ENCODE results near the gene MRPL52. TPM values are rescaled to one million over a fixed set of nuclear protein-coding genes. Genes with fewer than 3 reads are reported as not detected.

Gene MRPL52
- total and polyA plus RNA-seq, 2 experiments from 2014 or later, result 97.9 to 259 TPM

DNA sequence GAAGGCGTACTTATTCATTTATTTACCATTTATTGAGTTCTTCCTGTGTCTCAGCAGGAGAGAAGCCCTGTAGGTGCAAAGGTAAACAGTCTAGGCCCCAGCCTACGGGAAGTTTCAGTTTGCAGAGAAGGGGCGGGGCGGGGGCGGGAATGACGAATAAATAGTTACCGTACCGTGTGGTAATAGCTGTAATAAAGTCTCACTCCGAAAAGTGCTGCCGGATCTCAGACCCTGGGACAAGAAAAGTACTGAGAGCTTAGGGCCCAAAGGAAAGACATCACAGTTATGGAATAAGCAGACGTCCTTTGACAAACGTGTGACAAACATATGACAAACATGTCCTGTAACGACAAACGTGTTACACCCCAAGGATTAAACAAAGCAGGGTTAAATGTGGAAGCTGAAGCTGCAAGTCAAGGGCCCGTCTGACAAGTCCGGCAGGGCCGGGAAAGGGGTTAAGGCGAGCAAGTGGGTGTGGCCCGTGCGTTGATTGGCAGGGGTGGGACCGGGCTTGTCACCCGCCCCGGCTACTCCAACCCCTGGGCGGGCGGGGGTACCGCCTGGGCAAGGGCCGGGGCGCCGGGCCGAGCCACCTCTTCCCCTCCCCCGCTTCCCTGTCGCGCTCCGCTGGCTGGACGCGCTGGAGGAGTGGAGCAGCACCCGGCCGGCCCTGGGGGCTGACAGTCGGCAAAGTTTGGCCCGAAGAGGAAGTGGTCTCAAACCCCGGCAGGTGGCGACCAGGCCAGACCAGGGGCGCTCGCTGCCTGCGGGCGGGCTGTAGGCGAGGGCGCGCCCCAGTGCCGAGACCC, 41.7 kb downstream of the MRPL52 start, which contains the start of gene LRP10:
LRP10 (plus strand) TSS at position 517 of the 809 bp plus-strand sequence. CDS start 564 bp downstream, outside the sequence.
- peaks cover 6% of the 10 kb centered on the region for H3K4me1 ChIP-seq (ENCODE audit: low read depth)
- TF ChIP-seq, protein P1, sequence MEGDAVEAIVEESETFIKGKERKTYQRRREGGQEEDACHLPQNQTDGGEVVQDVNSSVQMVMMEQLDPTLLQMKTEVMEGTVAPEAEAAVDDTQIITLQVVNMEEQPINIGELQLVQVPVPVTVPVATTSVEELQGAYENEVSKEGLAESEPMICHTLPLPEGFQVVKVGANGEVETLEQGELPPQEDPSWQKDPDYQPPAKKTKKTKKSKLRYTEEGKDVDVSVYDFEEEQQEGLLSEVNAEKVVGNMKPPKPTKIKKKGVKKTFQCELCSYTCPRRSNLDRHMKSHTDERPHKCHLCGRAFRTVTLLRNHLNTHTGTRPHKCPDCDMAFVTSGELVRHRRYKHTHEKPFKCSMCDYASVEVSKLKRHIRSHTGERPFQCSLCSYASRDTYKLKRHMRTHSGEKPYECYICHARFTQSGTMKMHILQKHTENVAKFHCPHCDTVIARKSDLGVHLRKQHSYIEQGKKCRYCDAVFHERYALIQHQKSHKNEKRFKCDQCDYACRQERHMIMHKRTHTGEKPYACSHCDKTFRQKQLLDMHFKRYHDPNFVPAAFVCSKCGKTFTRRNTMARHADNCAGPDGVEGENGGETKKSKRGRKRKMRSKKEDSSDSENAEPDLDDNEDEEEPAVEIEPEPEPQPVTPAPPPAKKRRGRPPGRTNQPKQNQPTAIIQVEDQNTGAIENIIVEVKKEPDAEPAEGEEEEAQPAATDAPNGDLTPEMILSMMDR (IDR thresholded peaks at IDR 0.05; ENCODE audit: low read depth, low read length), result no peak
- no peaks in the 10 kb centered on the region for H3K27me3 ChIP-seq
- H3K9me3 ChIP-seq (ENCODE audit: low read depth), result no peaks in the 10 kb centered on the region
- H3K27ac ChIP-seq, result peak within 1 kb of the TSS; percentile 90
- peaks cover 17% of the 10 kb centered on the region for H3K36me3 ChIP-seq
- peak; percentile 90 to 97 for DNase-seq (ENCODE audit: low read depth in 1 of 2, low spot score in 1 of 2)
- H3K4me3 ChIP-seq, result peak within 1 kb of the TSS; percentile 61

DNA sequence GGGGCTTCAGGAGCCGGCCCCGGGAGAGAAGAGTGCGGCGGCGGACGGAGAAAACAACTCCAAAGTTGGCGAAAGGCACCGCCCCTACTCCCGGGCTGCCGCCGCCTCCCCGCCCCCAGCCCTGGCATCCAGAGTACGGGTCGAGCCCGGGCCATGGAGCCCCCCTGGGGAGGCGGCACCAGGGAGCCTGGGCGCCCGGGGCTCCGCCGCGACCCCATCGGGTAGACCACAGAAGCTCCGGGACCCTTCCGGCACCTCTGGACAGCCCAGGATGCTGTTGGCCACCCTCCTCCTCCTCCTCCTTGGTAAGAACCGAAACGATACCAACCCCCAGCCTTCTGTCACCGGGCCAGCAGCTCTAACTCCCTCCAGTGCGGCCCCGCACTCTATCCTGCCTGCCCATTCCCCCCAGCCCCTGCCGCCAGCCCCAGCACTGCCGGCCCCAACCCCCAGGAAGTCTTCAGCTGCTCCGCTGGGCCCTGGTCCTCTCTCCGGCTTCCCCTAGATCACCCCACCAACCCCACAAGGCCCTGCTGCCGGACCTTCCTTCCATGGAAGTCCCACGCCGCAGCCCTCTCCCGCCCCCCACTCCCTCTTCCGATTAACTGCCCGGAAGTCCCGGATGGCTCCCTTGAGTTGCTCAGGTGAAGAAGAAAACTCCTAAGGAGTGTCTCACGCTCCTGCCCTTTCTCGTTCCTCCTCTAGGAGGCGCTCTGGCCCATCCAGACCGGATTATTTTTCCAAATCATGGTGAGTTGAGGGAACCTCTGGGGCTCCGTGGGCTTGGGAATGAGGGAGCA, 42.5 kb downstream of the MRPL52 start:
- TF ChIP-seq, protein P1 (IDR thresholded peaks at IDR 0.05; ENCODE audit: low read depth, low read length), result peak; percentile 96
- H3K27ac ChIP-seq, result peak overlapping the region; percentile 90
- H3K27me3 ChIP-seq, result no peaks in the 10 kb centered on the region
- DNase-seq (ENCODE audit: low read depth in 1 of 2, low spot score in 1 of 2), result peak; percentile 85 to 90
- peaks cover 6% of the 10 kb centered on the region for H3K4me1 ChIP-seq (ENCODE audit: low read depth)
- no peaks in the 10 kb centered on the region for H3K9me3 ChIP-seq (ENCODE audit: low read depth)
- H3K4me3 ChIP-seq, result peak overlapping the region; percentile 61
- H3K36me3 ChIP-seq, result peaks cover 17% of the 10 kb centered on the region

DNA sequence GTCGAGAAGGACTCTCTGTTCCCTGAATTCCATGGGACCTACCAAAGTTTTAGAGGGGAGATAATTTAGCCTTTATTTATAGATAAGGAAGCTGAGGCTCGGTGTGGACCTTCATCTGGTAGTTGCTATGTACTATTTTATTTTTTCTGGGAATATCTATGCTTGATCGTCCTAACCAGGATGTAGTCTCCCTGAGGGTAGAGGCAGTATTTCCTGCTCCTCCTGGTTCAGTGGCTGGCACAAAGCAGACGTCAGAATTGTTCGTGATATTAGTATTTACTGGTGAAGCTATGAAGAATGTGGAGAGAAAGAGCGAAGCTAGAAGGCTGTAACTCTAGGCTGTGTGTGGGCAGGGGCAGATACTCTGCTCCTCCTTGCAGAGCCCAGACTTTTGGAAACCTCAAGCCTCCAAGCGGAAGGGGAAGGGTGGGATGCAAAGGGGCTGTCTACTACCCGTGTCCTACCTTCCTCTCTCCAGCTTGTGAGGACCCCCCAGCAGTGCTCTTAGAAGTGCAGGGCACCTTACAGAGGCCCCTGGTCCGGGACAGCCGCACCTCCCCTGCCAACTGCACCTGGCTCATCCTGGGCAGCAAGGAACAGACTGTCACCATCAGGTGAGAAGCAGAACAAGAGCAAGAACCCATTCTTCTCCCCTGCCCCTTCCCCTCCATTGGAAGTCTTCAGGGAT, 43.3 kb downstream of the MRPL52 start:
- no peaks in the 10 kb centered on the region for H3K27me3 ChIP-seq
- no peaks in the 10 kb centered on the region for H3K9me3 ChIP-seq (ENCODE audit: low read depth)
- H3K4me1 ChIP-seq (ENCODE audit: low read depth), result peaks cover 6% of the 10 kb centered on the region
- peak overlapping the region; percentile 90 for H3K27ac ChIP-seq
- TF ChIP-seq, protein P1 (IDR thresholded peaks at IDR 0.05; ENCODE audit: low read depth, low read length), result no peak
- peaks cover 17% of the 10 kb centered on the region for H3K36me3 ChIP-seq
- no peak for DNase-seq (ENCODE audit: low read depth in 1 of 2, low spot score in 1 of 2)
- H3K4me3 ChIP-seq, result peak overlapping the region; percentile 61

DNA sequence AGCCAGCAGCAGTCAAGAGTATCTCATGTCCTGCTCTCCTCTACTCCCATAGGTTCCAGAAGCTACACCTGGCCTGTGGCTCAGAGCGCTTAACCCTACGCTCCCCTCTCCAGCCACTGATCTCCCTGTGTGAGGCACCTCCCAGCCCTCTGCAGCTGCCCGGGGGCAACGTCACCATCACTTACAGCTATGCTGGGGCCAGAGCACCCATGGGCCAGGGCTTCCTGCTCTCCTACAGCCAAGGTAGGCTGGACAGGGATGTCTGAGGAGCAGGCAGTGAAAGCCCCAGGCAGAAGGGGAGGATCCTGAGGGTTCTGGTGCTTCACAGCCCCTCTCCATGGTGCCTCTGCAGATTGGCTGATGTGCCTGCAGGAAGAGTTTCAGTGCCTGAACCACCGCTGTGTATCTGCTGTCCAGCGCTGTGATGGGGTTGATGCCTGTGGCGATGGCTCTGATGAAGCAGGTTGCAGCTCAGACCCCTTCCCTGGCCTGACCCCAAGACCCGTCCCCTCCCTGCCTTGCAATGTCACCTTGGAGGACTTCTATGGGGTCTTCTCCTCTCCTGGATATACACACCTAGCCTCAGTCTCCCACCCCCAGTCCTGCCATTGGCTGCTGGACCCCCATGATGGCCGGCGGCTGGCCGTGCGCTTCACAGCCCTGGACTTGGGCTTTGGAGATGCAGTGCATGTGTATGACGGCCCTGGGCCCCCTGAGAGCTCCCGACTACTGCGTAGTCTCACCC, 45.5 kb downstream of the MRPL52 start:
- TF ChIP-seq, protein P1 (IDR thresholded peaks at IDR 0.05; ENCODE audit: low read depth, low read length), result no peak
- peaks cover 17% of the 10 kb centered on the region for H3K36me3 ChIP-seq
- H3K9me3 ChIP-seq (ENCODE audit: low read depth), result no peaks in the 10 kb centered on the region
- peaks cover 6% of the 10 kb centered on the region for H3K4me1 ChIP-seq (ENCODE audit: low read depth)
- H3K4me3 ChIP-seq, result no peak overlapping the region
- H3K27ac ChIP-seq, result no peak overlapping the region
- DNase-seq (ENCODE audit: low read depth in 1 of 2, low spot score in 1 of 2), result no peak
- no peaks in the 10 kb centered on the region for H3K27me3 ChIP-seq
